Measurements from ENCODE around the gene TPM4.

DNA sequence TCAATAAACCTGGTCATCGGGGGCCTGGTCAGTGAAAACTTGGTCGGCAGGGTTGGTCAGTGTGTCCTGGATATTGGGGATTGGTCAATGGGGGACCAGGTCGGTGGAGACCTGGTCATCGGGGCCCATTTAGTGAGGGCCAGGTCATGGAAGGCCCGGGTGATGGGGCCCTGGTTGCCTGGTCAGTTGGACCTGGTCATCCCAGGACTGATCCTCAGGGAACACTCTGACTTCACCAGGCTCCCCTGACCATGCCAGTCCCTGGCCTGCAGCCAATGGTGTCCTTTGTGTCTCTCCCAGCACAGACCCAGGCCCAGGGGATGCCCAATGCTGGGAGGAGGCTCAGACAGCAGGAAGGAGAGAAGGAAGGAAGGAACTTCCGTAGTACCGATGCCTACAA, 42.1 kb upstream of the TPM4 start:
- TF ChIP-seq, protein P1, sequence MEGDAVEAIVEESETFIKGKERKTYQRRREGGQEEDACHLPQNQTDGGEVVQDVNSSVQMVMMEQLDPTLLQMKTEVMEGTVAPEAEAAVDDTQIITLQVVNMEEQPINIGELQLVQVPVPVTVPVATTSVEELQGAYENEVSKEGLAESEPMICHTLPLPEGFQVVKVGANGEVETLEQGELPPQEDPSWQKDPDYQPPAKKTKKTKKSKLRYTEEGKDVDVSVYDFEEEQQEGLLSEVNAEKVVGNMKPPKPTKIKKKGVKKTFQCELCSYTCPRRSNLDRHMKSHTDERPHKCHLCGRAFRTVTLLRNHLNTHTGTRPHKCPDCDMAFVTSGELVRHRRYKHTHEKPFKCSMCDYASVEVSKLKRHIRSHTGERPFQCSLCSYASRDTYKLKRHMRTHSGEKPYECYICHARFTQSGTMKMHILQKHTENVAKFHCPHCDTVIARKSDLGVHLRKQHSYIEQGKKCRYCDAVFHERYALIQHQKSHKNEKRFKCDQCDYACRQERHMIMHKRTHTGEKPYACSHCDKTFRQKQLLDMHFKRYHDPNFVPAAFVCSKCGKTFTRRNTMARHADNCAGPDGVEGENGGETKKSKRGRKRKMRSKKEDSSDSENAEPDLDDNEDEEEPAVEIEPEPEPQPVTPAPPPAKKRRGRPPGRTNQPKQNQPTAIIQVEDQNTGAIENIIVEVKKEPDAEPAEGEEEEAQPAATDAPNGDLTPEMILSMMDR (IDR thresholded peaks at IDR 0.05) = no peak
- TF ChIP-seq EZH2phosphoT487 (IDR thresholded peaks at IDR 0.05) = no peak
- no peak for TF ChIP-seq EZH2 (IDR thresholded peaks at IDR 0.05)
